IMR-90 (cell line): ENCODE measurements around the gene GPC5. TPM values are rescaled to one million over a fixed set of nuclear protein-coding genes. Genes with fewer than 3 reads are reported as not detected.

Source experiments
- ATAC-seq: fragments of 200-7000 bp; cut with Tn5 transposase; 2 replicates; pipeline ENCODE4 v1.9.1; 2020; ENCODE audit warnings: low read depth, mild to moderate bottlenecking, moderate library complexity
- BruUV-seq: library from RNA; stranded (reverse); fragments of 400-500 nt; replicated peaks from 2 replicates; lab custom pipeline; 2021; lab: Mats Ljungman, UMichigan
- CTCF ChIA-PET: fragments of 300-600 bp; formaldehyde crosslinking; extraction: SDS; loops from one replicate; lab custom pipeline; 2021; ENCODE audit warnings: antibody characterized with exemption; lab: Yijun Ruan, JAX
- POLR2A ChIA-PET: fragments of 300-600 bp; sonication (Branson Sonifier 250); formaldehyde crosslinking; loops from one replicate; lab custom pipeline; 2022; ENCODE audit warnings: antibody characterized with exemption; ENCODE audit not compliant: unreplicated experiment; lab: Charles Lee
- DNase-seq: peaks from one replicate; pipeline ENCODE4 v3.0.0; 2013
- H2AFZ ChIP-seq: replicated peaks from 2 replicates; pipeline ENCODE3; 2013; ENCODE audit warnings: low read length, mild to moderate bottlenecking; ENCODE audit not compliant: poor library complexity
- H2AK5ac ChIP-seq: 2 replicates; pipeline ENCODE4 v1.6.1; 2013; ENCODE audit warnings: low read depth, low read length, inconsistent platforms
- H2AK9ac ChIP-seq: replicated peaks from 2 replicates; pipeline ENCODE3; 2013; ENCODE audit warnings: mild to moderate bottlenecking, low read depth, low read length, moderate library complexity; ENCODE audit not compliant: poor library complexity
- H2BK120ac ChIP-seq: 2 replicates; pipeline ENCODE4 v1.6.1; 2013; ENCODE audit warnings: low read depth, low read length, inconsistent platforms
- H2BK15ac ChIP-seq: 3 replicates; pipeline ENCODE4 v1.6.1; 2013; ENCODE audit warnings: low read depth, low read length, inconsistent platforms
- H2BK20ac ChIP-seq: 2 replicates; pipeline ENCODE4 v1.6.1; 2013; ENCODE audit warnings: low read depth, mild to moderate bottlenecking, inconsistent platforms, low read length, moderate library complexity
- H2BK5ac ChIP-seq: 2 replicates; pipeline ENCODE4 v1.6.1; 2013; ENCODE audit warnings: mild to moderate bottlenecking, low read depth, low read length, inconsistent platforms; ENCODE audit not compliant: poor library complexity, severe bottlenecking
- H3K14ac ChIP-seq: replicated peaks from 2 replicates; pipeline ENCODE4 v1.6.1; 2013; ENCODE audit warnings: low read depth, low read length, inconsistent platforms
- H3K18ac ChIP-seq: 2 replicates; pipeline ENCODE4 v1.6.1; 2013; ENCODE audit warnings: low read depth, low read length, control low read depth
- H3K23ac ChIP-seq: 2 replicates; pipeline ENCODE4 v1.6.1; 2013; ENCODE audit warnings: low read depth, low read length, inconsistent platforms
- H3K27ac ChIP-seq: 2 replicates; pipeline ENCODE4 v1.5.1; 2013; ENCODE audit warnings: mild to moderate bottlenecking, control low read depth, low read length; ENCODE audit not compliant: insufficient read depth
- H3K27me3 ChIP-seq: 2 replicates; pipeline ENCODE4 v1.6.1; 2013; ENCODE audit warnings: low read length; ENCODE audit not compliant: control insufficient read depth, insufficient read depth
- H3K36me3 ChIP-seq: 2 replicates; pipeline ENCODE4 v1.6.1; 2013; ENCODE audit warnings: low read length, mixed read lengths; ENCODE audit not compliant: control insufficient read depth, insufficient read depth
- H3K4ac ChIP-seq: 2 replicates; pipeline ENCODE4 v1.6.1; 2013; ENCODE audit warnings: low read depth, low read length, inconsistent platforms
- H3K4me1 ChIP-seq: 2 replicates; pipeline ENCODE4 v1.6.1; 2013; ENCODE audit warnings: low read length, mixed read lengths; ENCODE audit not compliant: control insufficient read depth, insufficient read depth
- H3K4me2 ChIP-seq: 2 replicates; pipeline ENCODE4 v1.6.1; 2013; ENCODE audit warnings: low read depth, mild to moderate bottlenecking, control low read depth, low read length, moderate library complexity
- H3K4me3 ChIP-seq: 2 replicates; pipeline ENCODE4 v1.5.1; 2013; ENCODE audit warnings: low read depth, mild to moderate bottlenecking, control low read depth, low read length, moderate library complexity; ENCODE audit not compliant: insufficient read depth
- H3K56ac ChIP-seq: 2 replicates; pipeline ENCODE4 v1.6.1; 2013; ENCODE audit warnings: low read length, inconsistent platforms; ENCODE audit not compliant: insufficient read depth; ENCODE audit errors: extremely low read depth
- H3K79me1 ChIP-seq, 2 experiments: 2 replicates each; pipeline ENCODE4 v1.6.1; 2013; ENCODE audit warnings: low read length in 2 of 2, inconsistent platforms in 1 of 2, low read depth in 1 of 2
- H3K9ac ChIP-seq: 2 replicates; pipeline ENCODE4 v1.6.1; 2013; ENCODE audit warnings: low read depth, low read length, control low read depth
- H3K9me1 ChIP-seq: 2 replicates; pipeline ENCODE4 v1.6.1; 2013; ENCODE audit warnings: low read length, inconsistent platforms; ENCODE audit not compliant: insufficient read depth
- H3K9me3 ChIP-seq: 2 replicates; pipeline ENCODE4 v1.6.1; 2013; ENCODE audit warnings: low read length; ENCODE audit not compliant: control insufficient read depth, insufficient read depth
- H4K20me1 ChIP-seq: 2 replicates; pipeline ENCODE4 v1.6.1; 2013; ENCODE audit warnings: low read length, inconsistent platforms; ENCODE audit not compliant: insufficient read depth
- H4K5ac ChIP-seq: 2 replicates; pipeline ENCODE4 v1.6.1; 2013; ENCODE audit warnings: mild to moderate bottlenecking, low read depth, low read length, control low read depth
- H4K8ac ChIP-seq, 2 experiments: 2 replicates each; pipeline ENCODE4 v1.6.1; 2013; ENCODE audit warnings: low read depth in 2 of 2, low read length in 2 of 2, control low read depth in 1 of 2, inconsistent platforms in 1 of 2
- H4K91ac ChIP-seq: 2 replicates; pipeline ENCODE4 v1.6.1; 2013; ENCODE audit warnings: low read depth, low read length, inconsistent platforms; ENCODE audit not compliant: insufficient read depth
- CEBPB ChIP-seq: IDR thresholded peaks from 2 replicates; pipeline ENCODE4 v1.6.1; 2012; ENCODE audit warnings: low read depth, low read length, improper control_type of control experiment
- FOS ChIP-seq: fragments of 150-350 bp; IDR thresholded peaks from 2 replicates; pipeline ENCODE4 v1.6.1; 2016; ENCODE audit warnings: low read depth, low read length
- MAFK ChIP-seq: IDR thresholded peaks from 2 replicates; pipeline ENCODE4 v1.6.1; 2012; ENCODE audit warnings: low read depth, low read length, improper control_type of control experiment
- MAZ ChIP-seq: IDR thresholded peaks from 2 replicates; pipeline ENCODE4 v1.6.1; 2012; ENCODE audit warnings: low read depth, mild to moderate bottlenecking, low read length, improper control_type of control experiment, moderate library complexity, borderline replicate concordance
- POLR2A ChIP-seq: IDR thresholded peaks from 2 replicates; pipeline ENCODE4 v1.6.1; 2012; ENCODE audit warnings: mild to moderate bottlenecking, low read depth, low read length
- SMC3 ChIP-seq: fragments of 150-350 bp; IDR thresholded peaks from 2 replicates; pipeline ENCODE4 v1.6.1; 2016; ENCODE audit warnings: low read depth, mild to moderate bottlenecking, antibody characterized with exemption, low read length, moderate library complexity
- dilution Hi-C: fragments of 300-500 bp; cut with HindIII; formaldehyde crosslinking; loops from one replicate; pipeline ENCODE4 v1.14.3; 2018; ENCODE audit warnings: low sequenced_read_pairs; ENCODE audit not compliant: unreplicated experiment
- in situ Hi-C: fragments of 300-500 bp; cut with MboI; formaldehyde crosslinking; loops from 3 replicates; pipeline ENCODE4 v1.14.3; 2019; ENCODE audit warnings: low sequenced_read_pairs, inconsistent platforms, mixed read lengths
- intact Hi-C: fragments of 100-400 bp; cut with micrococcal nuclease; formaldehyde crosslinking; loops from 2 replicates; pipeline ENCODE4 v1.10.0; 2022
- polyA plus RNA-seq, 3 experiments: library from polyadenylated mRNA; depleted of rRNA; stranded (reverse); fragments of >200 nt; gene quantifications; 2 replicates each; pipeline ENCODE4 v1.2.3, GENCODE V29; 2012; ENCODE audit warnings: low replicate concordance in 1 of 3
- total RNA-seq: library from RNA; depleted of rRNA; stranded (reverse); fragments of >200 nt; gene quantifications from 2 replicates; pipeline ENCODE4 v1.2.3, GENCODE V29; 2012

Gene GPC5
- total and polyA plus RNA-seq, 2 of the 4 experiments (the other 2 are of a cell fraction): 0.94 to 1.8 TPM

DNA sequence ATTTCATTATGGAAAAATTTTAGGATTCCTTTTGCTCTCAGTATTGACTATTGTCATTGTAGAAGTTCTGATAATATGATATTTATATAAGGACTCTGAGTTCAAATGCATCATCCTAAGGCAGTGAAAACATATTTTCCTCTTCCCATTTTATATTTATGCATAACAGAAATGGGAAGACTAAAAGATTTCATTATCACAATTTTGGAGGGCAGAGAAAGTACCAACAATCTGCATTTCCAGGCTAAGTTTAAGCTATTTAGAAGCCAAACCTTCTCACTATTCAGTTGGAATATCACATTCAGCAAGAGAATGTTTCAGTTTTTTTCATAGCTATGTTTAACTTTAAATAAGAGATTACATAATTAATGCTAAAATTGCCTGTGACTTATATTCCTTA, 1269.7 kb downstream of the GPC5 start:
- no peak overlapping the region for H3K4me2 ChIP-seq
- no peak overlapping the region for H3K56ac ChIP-seq
- H3K27ac ChIP-seq: no peak overlapping the region
- H3K23ac ChIP-seq: no peak overlapping the region
- no peaks in the 10 kb centered on the region for H3K36me3 ChIP-seq
- no peak overlapping the region for H4K5ac ChIP-seq
- no peak overlapping the region for H2BK15ac ChIP-seq
- no peak overlapping the region for H2BK120ac ChIP-seq
- no peaks in the 10 kb centered on the region for H3K79me1 ChIP-seq
- no peak overlapping the region for H2BK5ac ChIP-seq
- no peak overlapping the region for H3K18ac ChIP-seq
- intact Hi-C loops (no loop called here), in situ Hi-C loops (no loop called here), dilution Hi-C loops (no loop called here)
- no peaks in the 10 kb centered on the region for H3K27me3 ChIP-seq
- DNase-seq: no peak
- no peak overlapping the region for H2BK20ac ChIP-seq
- CTCF ChIA-PET: no interaction called here
- no peaks in the 10 kb centered on the region for H3K9me1 ChIP-seq
- H2AK9ac ChIP-seq: no peak overlapping the region
- H2AK5ac ChIP-seq: no peak overlapping the region
- no peak for TF ChIP-seq SMC3
- TF ChIP-seq POLR2A: no peak
- no peak for TF ChIP-seq MAZ
- no peak for TF ChIP-seq FOS
- no peak for TF ChIP-seq CEBPB
- TF ChIP-seq MAFK: no peak
- BruUV-seq: no TSS peak
- POLR2A ChIA-PET: no interaction called here
- H3K4me1 ChIP-seq: no peaks in the 10 kb centered on the region
- no peak for ATAC-seq
- H4K20me1 ChIP-seq: no peaks in the 10 kb centered on the region
- H3K14ac ChIP-seq: no peak overlapping the region
- H4K8ac ChIP-seq: no peak overlapping the region
- H3K4ac ChIP-seq: no peak overlapping the region
- H3K9me3 ChIP-seq: no peaks in the 10 kb centered on the region
- no peak overlapping the region for H4K91ac ChIP-seq
- no peak overlapping the region for H3K9ac ChIP-seq
- no peak overlapping the region for H3K4me3 ChIP-seq
- H2AFZ ChIP-seq: no peak overlapping the region
